ENCODE results near the gene MYT1.

DNA sequence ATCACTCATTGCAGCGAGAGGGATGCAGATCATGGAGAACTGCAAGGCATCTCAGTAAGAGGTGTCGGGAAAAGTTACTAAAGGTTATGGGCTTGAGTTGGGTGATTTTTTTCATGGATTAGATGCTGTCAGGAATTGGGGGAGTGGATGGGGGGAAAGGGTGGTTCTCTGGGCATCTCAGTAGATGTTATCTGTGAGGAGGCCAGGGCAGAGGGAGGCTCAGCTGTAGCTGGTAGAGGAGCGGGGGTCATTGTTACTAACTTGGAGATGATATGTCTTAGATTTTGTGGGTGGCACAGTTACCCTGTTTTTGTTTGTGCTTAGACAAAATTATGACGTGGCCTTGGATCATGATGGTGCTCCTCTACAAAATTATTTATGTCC is 88.7 kb downstream of the MYT1 start:
- TF ChIP-seq, protein P1, sequence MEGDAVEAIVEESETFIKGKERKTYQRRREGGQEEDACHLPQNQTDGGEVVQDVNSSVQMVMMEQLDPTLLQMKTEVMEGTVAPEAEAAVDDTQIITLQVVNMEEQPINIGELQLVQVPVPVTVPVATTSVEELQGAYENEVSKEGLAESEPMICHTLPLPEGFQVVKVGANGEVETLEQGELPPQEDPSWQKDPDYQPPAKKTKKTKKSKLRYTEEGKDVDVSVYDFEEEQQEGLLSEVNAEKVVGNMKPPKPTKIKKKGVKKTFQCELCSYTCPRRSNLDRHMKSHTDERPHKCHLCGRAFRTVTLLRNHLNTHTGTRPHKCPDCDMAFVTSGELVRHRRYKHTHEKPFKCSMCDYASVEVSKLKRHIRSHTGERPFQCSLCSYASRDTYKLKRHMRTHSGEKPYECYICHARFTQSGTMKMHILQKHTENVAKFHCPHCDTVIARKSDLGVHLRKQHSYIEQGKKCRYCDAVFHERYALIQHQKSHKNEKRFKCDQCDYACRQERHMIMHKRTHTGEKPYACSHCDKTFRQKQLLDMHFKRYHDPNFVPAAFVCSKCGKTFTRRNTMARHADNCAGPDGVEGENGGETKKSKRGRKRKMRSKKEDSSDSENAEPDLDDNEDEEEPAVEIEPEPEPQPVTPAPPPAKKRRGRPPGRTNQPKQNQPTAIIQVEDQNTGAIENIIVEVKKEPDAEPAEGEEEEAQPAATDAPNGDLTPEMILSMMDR (IDR thresholded peaks at IDR 0.05; ENCODE audit: control extremely low read depth in 1 of 3, insufficient read depth in 1 of 3, low read depth in 1 of 3, low read length in 3 of 3), result no peak
- TF ChIP-seq CEBPB (IDR thresholded peaks at IDR 0.05; ENCODE audit: low read depth, low read length), result no peak
- no peak for TF ChIP-seq GABPA (IDR thresholded peaks at IDR 0.05; ENCODE audit: borderline replicate concordance, insufficient read depth, low read length)
- TF ChIP-seq, protein P2, sequence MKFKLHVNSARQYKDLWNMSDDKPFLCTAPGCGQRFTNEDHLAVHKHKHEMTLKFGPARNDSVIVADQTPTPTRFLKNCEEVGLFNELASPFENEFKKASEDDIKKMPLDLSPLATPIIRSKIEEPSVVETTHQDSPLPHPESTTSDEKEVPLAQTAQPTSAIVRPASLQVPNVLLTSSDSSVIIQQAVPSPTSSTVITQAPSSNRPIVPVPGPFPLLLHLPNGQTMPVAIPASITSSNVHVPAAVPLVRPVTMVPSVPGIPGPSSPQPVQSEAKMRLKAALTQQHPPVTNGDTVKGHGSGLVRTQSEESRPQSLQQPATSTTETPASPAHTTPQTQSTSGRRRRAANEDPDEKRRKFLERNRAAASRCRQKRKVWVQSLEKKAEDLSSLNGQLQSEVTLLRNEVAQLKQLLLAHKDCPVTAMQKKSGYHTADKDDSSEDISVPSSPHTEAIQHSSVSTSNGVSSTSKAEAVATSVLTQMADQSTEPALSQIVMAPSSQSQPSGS (IDR thresholded peaks at IDR 0.05; ENCODE audit: low read length), result no peak
- TF ChIP-seq, protein P3, sequence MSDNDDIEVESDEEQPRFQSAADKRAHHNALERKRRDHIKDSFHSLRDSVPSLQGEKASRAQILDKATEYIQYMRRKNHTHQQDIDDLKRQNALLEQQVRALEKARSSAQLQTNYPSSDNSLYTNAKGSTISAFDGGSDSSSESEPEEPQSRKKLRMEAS (IDR thresholded peaks at IDR 0.05), result no peak
- no peak for TF ChIP-seq POLR2A (IDR thresholded peaks at IDR 0.05; ENCODE audit: control extremely low read depth in 1 of 2, low read depth in 2 of 2, low read length in 2 of 2)
- TF ChIP-seq RFX5 (IDR thresholded peaks at IDR 0.05; ENCODE audit: borderline replicate concordance, low read depth, low read length), result no peak
- TF ChIP-seq KDM5A (IDR thresholded peaks at IDR 0.05; ENCODE audit: low read length), result no peak

Measured in H1 (cell line).